Measurements from ENCODE around the gene PCBP4.
"Not testable (repeated sequence)": the region's sequence is repeated elsewhere in the genome, so short reads cannot be mapped to it uniquely, and the experiment has no call there.

PCBP4 gene

GRCh38 chr3:51937611-51938450 is 29.4 kb downstream of the PCBP4 start:
- DNase-seq, result no peak

GRCh38 chr3:51937014-51937413 is 30.2 kb downstream of the PCBP4 start:
- peak; percentile 11 for DNase-seq

GRCh38 chr3:51935886-51936755 is 31.1 kb downstream of the PCBP4 start:
- no peak for DNase-seq

- no peak for DNase-seq
Measured at GRCh38 chr3:51934991-51935885, 32.0 kb downstream of the PCBP4 start.

GRCh38 chr3:51934139-51934850 is 33.0 kb downstream of the PCBP4 start:
- no peak for DNase-seq

GRCh38 chr3:51933471-51934138 is 33.6 kb downstream of the PCBP4 start:
- DNase-seq, result no peak

- no peak for DNase-seq
Measured at GRCh38 chr3:51932471-51933370, 34.5 kb downstream of the PCBP4 start.

- DNase-seq, result no peak
Measured at GRCh38 chr3:51931756-51932155, 35.5 kb downstream of the PCBP4 start.

- no peak for DNase-seq
Measured at GRCh38 chr3:51930439-51930838, 36.8 kb downstream of the PCBP4 start.

- DNase-seq, result no peak
Measured at GRCh38 chr3:51929420-51930003, 37.7 kb downstream of the PCBP4 start.

- DNase-seq, result not testable (repeated sequence)
Measured at GRCh38 chr3:51928981-51929380, 38.3 kb downstream of the PCBP4 start.

- no peak for DNase-seq
Measured at GRCh38 chr3:51928438-51928837, 38.8 kb downstream of the PCBP4 start.

GRCh38 chr3:51927061-51927977 is 39.9 kb downstream of the PCBP4 start:
- DNase-seq, result no peak

GRCh38 chr3:51921081-51921578 is 46.1 kb downstream of the PCBP4 start:
- DNase-seq, result no peak

- DNase-seq, result no peak
Measured at GRCh38 chr3:51916418-51916817, 50.8 kb downstream of the PCBP4 start.

- DNase-seq, result no peak
Measured at GRCh38 chr3:51908026-51908425, 59.2 kb downstream of the PCBP4 start.

Data from fibroblast of skin of right biceps (primary cell).